Activated CD8-positive, alpha-beta memory T cell treated with anti-CD3 and anti-CD28 coated beads for 48 hours (primary cell): ENCODE results near the gene PCNX2.
"Not testable (repeated sequence)": the region's sequence is repeated elsewhere in the genome, so short reads cannot be mapped to it uniquely, and the experiment has no call there.

Experiments
- DNase-seq, 3 experiments: peaks; one replicate each; pipeline ENCODE4 v3.0.0-alpha.2; 2020; ENCODE audit warnings: low read depth in 2 of 3, low spot score in 2 of 3

PCNX2 gene

GRCh38 chr1:233227930-233228465 is 67.5 kb downstream of the PCNX2 start:
- no peak for DNase-seq

DNA sequence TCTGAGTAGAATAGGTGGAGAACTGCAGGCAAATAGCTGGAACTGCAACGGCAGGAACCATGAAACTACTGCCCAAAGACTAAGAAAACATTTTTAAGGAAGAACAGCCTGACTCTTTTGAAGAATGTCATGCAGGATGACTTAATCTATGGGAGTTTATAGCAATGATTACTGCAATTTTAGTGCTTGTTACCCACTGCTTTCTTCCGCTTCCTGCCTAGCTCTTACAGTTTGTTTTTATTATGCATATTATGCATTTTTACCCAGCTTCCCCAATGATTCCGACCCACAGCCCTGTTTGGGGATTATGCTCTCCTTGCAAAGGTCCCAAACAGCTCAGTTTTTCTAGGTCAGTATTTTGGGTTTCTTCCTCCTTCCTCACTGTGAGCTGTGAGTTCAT is 71.2 kb downstream of the PCNX2 start:
- no peak for DNase-seq

DNA sequence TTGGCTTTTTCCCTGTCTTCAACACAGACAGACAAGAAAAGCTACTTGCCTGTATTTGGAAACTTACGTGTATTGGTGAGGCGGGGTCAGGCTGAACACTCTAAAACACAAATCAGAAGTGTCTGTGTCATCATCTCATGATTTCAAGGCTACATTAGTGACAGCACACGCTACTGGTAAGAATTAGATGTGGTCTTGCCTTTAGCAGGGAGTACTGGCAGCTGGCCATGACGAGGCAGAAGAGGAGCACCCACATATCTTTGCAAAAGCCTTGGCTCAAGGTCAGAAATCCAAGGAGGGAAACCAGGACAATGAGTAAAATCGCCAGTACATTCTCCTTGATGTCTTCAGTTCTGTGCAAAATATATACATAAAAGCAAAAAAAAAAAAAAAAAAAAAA is 77.7 kb downstream of the PCNX2 start:
- no peak for DNase-seq

GRCh38 chr1:233216009-233216408 is 79.5 kb downstream of the PCNX2 start:
- DNase-seq: no peak

GRCh38 chr1:233215135-233215760 is 80.3 kb downstream of the PCNX2 start:
- no peak for DNase-seq

DNA sequence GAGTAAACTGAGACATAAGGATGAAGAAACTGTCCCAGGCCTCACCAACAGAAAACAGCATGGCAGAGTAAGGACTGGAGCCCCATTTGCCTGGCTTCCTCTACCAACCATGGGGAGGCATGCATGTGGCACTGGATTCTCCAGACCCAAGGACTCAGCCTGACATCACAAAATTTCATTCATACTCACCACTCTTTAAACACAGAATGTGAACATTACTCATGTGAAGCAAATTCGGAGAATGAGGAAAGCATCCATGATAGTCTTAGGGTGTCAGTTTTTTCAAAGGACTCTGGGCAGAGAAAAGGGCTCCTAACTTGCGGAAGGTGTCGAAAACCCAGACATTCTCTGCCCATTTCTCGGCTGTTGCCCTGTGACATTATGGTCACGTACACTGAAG is 83.9 kb downstream of the PCNX2 start:
- no peak for DNase-seq

- DNase-seq: no peak
These were observed 84.4 kb downstream of the PCNX2 start for GRCh38 chr1:233211106-233211505.

GRCh38 chr1:233209481-233209880 is 86.0 kb downstream of the PCNX2 start:
- DNase-seq: no peak

- DNase-seq: no peak
These were observed 86.8 kb downstream of the PCNX2 start for GRCh38 chr1:233208687-233209086.

DNA sequence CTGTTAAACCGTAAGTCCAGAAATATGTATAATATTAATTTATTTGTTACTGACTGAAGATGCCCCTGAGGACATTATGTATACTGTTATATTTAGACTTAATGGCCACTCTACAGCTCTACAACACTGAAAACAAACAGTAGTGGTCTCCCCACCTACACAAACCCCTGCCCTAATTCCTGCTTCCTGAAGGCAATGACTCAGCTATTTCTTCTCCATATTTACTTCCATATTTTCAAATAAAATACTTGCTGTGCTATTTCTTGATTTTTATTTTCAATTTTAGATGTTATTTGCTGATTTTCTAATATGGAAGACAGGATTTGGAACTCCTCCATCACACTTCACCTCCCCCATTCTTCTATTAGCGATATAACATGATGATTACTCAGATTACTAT is 97.6 kb downstream of the PCNX2 start:
- no peak for DNase-seq

DNA sequence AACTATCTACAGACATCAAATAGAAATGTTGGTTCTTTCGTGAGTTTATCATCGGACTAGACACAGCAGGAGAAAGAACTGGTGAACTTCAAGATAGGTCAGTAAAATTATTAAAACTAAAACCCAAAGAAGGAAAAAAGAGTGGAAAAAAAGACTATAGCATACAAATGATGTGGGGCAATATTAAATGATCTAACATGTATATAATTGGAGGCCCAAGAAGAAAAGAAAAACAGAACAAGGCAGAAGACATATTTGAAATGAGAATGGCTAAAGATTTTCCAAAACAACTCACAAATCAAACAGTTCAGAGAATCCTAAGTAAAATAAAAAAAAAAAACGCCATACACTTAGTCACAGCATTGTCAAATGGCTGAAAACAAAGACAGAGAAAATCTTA is 101.8 kb downstream of the PCNX2 start:
- DNase-seq: no peak

GRCh38 chr1:233190987-233191386 is 104.5 kb downstream of the PCNX2 start:
- DNase-seq: no peak

GRCh38 chr1:233189526-233189925 is 106.0 kb downstream of the PCNX2 start:
- DNase-seq: no peak

DNA sequence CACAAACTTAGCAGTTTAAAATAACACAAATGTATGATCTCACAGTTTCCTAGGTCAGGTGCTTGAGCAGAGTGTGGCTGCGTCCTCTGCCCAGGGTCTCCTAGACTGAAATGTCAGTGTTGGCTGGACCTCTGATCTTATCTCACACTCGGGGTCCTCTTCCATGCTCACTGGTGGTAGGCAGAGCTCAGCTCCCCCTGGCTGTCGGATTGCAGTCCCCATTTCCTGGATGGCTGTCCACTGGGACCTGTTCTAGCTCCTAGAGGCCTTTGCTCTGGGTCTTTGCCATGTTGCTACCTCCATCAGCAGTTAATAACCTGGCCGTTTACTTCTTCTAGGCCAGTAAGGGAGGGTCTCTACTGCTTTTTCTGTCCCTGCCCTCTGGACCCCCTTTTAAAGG is 107.5 kb downstream of the PCNX2 start:
- DNase-seq: no peak

DNA sequence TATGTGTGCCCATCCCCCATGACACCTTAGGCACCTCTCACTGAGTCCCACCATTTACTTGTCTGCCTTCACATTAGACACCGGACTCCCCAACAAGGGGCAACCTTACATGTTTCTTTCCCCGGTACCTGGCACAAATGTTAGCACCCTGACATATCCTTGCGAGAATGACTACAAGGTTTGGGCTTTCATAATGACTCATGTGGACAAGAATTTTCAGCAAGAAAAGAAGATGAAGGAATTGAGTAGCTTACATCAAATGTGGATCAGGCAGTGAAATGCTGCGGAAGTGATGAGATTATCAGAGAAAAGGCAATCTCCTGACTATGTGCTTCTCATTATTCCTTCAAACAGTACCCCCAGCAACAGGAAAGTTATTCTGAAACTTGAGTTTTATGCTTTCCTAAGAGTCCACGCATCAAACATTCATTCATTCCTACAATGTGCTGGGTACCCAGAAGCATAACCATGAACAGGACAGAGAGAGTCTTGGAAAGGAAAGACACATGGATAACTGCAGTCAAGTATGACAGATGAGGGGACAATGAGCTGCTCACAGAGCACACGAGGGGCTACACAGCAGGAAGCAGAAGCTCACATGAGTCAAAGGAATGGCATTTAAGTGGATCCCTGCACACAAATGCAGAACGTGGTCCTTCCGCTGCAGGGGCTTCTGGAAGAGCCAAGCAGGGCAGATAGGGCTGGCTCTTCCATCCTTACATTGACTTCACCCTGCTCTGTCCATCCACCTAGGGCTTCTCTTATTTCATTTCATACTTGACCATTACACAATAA is 112.1 kb downstream of the PCNX2 start:
- no peak for DNase-seq

- DNase-seq: no peak
These were observed 112.9 kb downstream of the PCNX2 start for GRCh38 chr1:233182587-233182986.

DNA sequence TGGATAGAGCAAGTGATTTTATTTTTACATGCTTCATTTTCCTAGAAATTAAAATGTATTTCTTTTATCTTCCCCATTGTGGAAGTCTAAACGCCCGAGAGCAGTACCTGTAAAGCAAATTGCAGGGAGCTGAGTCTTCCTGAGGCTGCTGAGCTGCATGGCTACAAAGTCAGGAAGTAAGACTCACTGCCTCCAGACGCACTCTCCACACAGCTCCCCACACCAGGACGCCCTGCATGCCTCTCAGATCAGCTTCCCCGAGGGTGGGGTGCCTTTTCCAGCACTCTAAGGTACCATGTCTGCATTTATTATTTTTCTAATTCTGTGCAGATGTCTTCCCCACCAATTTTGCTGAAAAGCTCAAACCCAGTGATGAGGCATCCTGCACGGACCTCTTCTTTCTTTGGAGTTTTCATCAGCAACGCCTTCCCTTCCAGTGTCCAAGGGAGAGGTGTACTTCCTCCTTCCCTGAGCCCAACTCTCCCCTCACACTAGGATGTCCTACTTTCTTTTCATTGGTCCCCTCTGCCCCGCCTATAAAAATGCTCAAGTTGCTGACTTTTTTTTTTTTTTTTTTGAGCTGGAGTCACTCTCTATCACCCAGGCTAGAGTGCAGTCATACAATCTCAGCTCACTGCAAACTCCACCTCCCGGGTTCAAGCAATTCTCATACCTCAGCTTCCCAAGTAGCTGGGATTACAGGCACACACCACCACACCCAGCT is 114.7 kb downstream of the PCNX2 start:
- no peak for DNase-seq

DNA sequence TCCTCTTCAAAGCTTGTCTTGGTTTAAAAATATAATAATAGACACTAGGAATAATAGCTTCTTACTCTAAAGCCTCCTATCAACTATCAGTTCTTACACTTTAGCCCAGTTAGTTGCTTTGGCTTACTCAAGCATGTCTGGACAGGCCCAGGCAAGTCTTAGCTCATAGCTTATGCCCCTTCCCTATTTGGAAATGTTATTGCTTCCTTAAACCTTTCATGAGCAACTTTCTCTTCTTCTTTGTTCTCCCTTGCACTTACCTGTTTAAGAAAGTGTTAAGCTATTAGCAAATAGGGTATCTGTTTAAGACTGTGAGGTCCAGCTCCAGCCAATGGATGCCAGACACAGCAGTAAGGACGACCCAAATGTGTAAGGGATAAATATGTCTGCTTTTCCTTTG is 115.9 kb downstream of the PCNX2 start:
- not testable (repeated sequence) for DNase-seq

DNA sequence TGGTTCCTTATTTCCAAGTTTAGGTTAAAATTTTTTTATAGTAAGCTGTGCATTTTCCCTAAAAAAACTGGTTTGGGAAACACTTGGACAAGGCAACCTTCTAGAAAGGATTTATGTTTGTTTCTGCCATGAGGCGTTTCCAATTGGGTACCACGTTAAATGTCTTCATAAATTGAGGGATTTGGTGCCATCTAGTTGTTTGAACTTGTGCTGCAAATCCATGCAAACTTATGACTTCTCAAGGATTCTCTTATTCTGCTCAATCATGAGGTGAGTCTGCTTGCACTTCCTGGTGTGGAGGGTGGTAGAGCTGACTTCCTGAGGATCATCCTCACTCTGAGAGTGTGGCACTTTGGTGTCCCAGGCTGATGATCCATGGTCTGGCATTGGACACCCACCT is 123.3 kb downstream of the PCNX2 start:
- no peak for DNase-seq

- DNase-seq: no peak
These were observed 124.8 kb downstream of the PCNX2 start for GRCh38 chr1:233170741-233171140.

- DNase-seq: no peak
These were observed 127.1 kb downstream of the PCNX2 start for GRCh38 chr1:233168384-233168783.

DNA sequence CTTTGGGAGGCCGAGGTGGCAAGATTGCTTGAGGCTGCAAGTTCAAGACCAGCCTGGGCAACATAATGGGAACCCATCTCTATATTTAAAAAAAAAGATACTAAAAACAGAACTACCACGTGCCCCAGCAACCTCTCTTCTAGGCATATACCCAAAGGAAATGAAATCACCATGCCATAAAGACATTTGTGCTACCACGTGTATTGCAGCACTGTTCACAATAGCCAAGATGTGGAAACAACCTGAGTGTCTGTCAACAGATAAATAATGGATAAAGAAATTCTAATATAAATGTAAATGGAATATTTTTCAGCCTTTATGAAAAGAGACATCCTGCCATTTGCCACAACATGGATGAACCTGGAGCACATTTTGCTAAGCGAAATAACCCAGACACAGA is 128.6 kb downstream of the PCNX2 start:
- DNase-seq: no peak
